HG02884 (cell line): ENCODE measurements around the gene KCNAB3.
"Not testable (repeated sequence)": the region's sequence is repeated elsewhere in the genome, so short reads cannot be mapped to it uniquely, and the experiment has no call there.

Source experiments
- ATAC-seq: cut with Tn5 transposase; IDR thresholded peaks from one replicate; pipeline ENCODE4 v1.9.1; 2021; ENCODE audit warnings: mild to moderate bottlenecking, moderate library complexity; ENCODE audit not compliant: unreplicated experiment

Gene KCNAB3

DNA sequence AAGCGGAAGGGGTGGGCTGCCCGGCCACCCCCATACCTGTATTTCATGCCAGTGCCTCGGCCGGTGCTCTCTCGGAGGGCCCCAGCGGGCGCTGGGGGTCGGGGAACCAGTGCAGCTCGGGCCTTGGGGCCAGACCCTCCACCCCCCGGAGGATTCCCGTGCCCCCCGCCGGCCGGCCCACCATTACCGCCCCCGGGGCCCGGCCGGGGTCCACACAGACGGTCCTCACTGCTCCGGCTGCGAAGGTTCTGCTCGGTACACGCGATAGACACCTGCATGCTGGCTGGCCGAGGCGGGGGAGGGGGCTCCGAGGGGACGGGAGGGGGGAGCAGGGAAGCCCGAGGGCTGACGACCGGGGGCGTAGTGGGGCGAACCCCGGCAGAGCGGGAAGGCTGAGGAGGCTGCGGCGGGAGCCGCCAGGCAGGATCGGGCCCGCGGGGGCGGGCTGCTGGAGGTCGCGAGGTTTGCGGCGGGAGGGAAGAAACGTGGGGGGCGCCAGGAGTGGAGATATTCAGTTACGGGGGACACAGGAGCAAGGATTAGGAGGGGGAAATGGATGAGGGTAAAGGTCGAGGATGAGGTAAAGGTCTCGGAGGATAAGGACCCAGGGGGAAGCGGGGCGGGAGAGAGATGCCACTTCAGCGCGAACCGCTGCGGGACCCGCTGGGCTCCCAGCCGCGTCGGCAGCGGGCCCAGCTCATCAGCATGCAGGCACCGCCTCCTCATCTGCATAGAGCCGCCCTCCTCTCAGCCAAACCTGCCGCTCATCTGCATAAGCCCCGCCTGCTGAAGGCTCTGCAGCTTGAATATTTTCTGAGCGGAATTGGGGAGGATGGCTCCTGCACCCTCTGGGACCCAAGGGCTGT, at the start of gene KCNAB3:
KCNAB3 (minus strand) TSS at position 699 of the 866 bp plus-strand sequence; CDS start at position 278, 421 bp downstream.
- no peak for ATAC-seq

GRCh38 chr17:7977805-7978204, 48.1 kb upstream of the KCNAB3 start:
- ATAC-seq = no peak

GRCh38 chr17:7977039-7977438, 47.4 kb upstream of the KCNAB3 start:
- no peak for ATAC-seq

DNA sequence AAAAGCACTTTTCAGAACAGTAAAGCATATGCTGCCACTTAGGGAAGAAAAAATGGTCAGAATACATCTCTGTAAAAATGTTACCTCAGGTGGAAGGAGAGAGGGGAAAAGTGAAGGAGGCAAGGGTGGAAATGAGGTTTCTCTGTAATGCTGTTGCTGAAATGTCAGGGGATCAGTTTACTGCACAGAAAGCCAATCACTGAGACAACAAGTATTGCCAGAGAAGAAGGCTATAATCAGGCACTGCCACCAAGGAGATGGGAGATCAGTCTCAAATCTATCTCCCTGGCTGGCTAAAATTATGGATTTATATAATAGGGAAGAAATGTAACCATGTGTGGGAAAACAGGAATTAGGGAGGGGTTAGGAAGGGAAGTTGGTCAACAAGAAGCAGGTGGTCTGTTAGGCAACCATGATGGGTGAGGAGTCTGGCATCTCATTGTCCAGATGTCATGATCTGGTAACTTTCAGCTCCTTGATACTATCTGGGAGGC, 45.0 kb upstream of the KCNAB3 start:
- no peak for ATAC-seq

DNA sequence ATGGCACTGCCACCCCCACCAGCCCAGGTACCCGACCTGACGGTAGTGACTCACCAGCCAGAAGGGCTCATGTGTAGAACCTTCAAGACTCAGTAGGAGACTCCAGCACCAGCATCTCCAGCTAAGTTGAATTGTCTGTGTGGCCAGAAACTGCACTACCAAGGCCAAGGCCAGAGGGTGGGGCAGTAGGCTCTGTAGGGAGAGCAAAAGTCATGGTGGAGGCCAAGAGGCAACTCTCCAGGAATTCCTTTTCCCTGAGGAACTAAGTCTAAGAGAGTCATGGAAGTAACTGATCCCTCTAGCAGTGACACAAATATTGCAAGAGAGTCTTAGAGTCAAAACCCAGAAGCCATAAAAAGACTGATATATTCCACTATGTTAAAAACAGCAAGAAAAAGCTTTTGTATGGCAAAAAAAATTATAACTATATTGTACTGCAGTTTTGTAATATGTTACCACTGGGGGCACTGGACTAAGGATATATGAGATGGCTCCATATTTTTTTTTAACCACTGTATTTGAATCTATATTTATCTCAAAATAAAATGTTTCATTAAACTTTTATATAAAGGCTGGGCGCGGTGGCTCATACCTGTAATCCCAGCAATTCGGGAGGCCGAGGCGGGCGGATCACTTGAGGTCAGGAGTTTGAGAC, 42.6 kb upstream of the KCNAB3 start:
- ATAC-seq = no peak

- no peak for ATAC-seq
Observed at GRCh38 chr17:7971651-7972050, 42.0 kb upstream of the KCNAB3 start.

GRCh38 chr17:7969433-7969832, 39.8 kb upstream of the KCNAB3 start:
- ATAC-seq = no peak

DNA sequence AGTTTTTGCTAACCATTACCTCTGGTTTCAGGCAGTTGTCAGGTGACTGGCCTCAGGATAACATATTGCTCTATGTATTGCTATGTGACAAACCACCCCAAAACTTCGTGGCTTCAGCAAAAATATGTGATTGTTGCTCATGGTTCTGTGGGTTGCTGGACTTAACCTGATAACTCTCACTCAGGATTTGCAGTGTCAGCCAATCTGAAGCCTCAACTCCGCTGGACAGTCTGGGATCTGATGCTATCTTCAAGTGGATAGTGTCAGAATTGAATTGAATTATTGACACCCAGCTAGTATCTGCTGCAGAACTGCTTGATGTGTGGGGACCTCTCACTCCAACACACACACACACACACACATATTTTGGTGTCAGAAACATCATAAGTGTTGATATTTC, 38.1 kb upstream of the KCNAB3 start:
- ATAC-seq = no peak

DNA sequence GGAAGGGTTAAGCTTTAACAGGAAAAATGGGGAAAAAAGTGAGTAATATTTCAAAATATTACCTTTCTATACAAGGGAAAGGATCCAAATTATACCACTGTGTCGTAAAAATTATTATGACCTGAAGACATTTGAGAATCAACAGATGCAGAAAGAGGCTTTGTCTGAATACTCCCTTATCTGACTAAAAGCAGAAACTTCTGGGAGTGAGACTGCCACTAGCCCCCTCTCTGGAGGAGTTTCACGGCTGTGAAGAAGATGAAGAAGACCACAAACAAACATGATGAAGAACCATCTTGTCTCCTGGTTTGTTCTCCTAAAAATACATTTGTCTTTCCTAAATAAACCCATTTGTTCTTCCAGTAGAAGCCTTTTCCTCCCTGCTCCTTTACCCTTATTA, 31.8 kb upstream of the KCNAB3 start:
- ATAC-seq = no peak

DNA sequence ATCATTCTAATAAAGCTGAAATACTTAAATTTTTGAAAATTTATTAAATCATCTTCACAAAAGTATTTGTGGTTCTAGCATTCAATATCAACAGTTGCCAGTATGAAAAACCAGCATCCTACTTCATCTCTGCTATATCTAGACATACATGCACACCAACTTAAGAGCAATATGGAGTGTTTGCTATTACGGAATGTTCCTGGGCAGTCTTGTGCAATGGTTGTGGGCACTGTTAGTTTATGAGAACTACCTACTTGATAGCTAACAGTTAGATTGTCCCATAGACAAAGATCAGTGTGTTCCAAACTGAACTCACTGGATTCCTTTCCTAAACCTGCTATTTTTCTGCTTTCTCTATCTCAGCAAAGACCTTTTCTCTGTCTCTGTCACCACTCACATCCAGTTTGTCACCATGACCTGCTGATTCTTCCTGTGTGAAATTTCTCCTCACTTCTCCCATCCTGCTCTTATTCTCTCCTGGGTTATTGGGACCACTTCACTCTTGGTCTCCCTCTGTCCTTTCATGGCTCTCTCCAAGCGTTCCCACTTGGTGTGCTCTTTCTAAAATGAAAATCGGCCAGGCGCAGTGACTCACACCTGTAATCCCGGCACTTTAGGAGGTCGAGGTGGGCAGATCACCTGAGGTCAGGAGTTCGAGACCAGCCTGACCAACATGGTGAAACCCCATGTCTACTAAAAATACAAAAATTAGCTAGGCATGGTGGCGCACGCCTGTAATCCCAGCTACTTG, 30.0 kb upstream of the KCNAB3 start:
- ATAC-seq = no peak

DNA sequence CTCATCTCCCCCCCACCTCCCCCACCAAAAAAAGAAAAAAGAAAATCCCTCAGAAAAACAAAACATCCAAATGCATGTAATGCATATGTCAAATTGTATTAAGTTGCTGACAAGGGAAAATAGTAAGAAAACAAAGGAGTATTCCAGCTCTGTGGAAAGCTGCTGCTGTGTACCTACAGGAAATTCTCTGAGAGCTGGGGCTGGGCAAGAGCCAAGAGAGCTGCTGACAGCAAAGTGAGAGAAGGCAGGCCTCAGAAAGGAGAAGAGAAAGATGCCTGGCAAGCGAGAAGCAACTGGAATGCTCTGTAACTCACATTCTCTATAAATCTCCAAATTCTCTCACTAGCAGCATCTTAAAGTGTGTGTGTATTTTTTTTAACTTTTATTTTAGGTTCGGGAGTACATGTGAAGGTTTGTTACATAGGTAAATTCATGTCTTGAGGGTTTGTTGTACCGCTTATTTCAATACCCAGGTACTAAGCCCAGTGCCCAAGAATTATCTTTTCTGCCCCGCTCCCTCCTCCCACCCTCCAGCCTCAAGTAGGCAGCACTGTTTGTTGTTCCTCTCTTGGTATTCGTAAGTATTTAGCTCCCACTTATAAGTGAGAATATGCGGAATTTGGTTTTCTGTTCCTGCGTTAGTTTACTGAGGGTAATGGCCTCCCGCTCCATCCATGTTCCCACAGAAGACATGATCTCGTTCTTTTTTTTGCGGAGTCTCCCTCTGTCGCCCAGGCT, 26.7 kb upstream of the KCNAB3 start:
- ATAC-seq = no peak

- ATAC-seq = no peak
Observed at GRCh38 chr17:7955414-7956227, 26.0 kb upstream of the KCNAB3 start.

- not testable (repeated sequence) for ATAC-seq
Observed at GRCh38 chr17:7953266-7953665, 23.6 kb upstream of the KCNAB3 start.

DNA sequence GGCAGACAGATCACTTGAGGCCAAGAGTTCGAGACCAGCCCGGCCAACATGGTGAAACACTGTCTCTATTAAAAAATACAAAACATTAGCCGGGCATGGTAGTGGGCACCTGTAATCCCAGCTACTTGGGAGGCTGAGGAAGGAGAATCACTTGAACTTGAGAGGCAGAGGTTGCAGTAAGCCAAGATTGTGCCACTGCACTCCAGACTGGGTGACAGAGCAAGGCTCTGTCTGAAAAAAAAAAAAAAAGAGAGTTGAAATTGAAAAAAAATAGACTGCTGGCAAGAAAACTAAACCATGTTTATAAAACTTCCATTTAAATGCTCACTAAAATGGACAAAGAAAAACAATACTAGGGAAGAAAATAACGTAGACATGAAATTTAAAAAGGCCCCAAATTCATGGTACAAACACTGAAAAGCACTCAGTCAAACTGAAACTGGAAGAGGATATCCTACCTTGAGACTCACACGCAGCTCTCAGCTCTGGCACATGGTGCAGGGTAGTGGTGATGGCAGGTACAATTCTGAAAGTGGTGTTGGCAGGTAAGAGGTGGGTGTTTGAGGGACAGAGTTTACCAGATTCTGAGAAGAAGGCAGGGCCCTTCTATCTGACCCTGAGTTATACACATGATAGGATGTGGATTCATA, 21.6 kb upstream of the KCNAB3 start:
- no peak for ATAC-seq

GRCh38 chr17:7950578-7950977, 20.9 kb upstream of the KCNAB3 start:
- ATAC-seq = no peak

DNA sequence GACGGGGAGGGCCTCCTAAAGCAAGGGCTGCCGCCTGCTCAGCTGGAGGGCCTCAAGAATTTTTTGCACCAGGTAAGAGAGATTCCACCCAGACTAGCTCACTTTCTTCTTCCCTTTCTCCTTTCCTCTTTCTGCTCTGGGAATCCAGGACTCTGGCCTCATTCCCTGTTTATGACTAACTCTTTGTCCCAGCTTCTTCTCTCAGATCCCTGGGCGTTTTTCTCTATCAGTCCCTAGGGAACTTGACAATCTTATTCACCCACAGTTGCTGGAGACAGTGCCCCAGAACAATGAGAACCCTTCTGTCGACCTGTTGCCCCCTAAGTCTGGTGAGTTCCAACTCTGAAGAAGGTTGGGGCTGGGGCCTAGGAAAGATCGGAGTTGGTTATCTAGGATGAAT, 18.0 kb upstream of the KCNAB3 start:
- no peak for ATAC-seq

DNA sequence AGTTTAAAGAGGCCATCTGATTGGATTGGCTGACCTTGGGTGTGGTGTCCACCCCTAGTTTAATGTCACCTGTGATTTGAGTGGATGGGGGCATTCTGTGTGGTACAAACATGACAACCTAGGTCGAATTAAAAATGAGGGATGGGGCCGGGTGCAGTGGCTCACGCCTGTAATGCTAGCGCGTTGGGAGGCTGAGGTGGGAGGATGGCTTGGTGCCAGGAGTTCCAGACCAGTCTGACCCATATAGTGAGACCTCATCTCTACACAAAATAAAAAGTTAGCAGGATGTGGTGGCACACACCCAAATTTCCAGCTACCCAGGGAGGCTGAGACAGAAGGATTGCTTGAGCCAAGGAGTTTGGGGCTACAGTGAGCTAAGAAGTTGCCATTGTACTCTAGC, 16.8 kb upstream of the KCNAB3 start:
- ATAC-seq = no peak

- ATAC-seq = no peak
Observed at GRCh38 chr17:7945651-7946050, 16.0 kb upstream of the KCNAB3 start.

DNA sequence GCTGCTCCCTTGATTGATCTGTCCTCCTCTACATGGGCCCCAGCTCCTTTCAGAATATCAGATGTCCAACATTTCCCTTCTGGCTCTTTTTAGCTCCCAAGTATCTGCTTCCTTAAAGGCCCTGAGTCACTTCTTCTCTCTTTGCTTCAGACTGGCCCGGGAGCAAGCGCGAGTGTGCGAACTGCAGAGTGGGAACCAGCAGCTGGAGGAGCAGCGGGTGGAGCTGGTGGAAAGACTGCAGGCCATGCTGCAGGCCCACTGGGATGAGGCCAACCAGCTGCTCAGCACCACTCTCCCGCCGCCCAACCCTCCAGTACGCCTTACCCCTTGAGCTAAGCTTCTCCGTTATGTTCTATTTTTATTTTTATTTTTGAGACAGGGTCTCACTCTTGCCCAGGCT, 14.7 kb upstream of the KCNAB3 start:
- no peak for ATAC-seq
